Measurements from ENCODE around the gene NKD2.

DNA sequence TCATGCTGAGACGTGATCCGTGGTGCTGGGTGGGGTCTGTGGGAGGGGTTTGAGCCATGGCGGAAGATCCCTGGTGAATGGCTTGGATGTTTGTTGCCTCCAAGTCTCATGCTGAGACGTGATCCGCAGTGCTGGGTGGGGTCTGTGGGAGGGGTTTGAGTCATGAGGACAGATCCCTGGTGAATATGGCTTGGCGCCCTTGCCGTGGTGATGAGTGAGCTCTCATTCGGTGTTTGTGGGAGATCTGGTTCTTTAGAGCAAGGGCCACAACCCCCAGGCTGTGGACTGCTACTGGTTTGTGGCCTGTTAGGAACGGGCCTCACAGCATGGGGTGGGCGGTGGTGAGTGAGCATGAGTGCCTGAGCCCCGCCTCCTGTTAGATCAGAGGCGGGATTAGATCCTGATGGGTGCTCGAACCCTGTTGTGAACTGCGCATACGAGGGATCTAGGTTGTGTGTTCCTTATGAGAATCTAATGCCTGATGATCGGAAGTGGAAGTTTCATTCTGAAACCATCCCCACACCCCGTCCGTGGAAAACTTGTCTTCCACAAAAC is 31.2 kb downstream of the NKD2 start:
- TF ChIP-seq, protein P1, sequence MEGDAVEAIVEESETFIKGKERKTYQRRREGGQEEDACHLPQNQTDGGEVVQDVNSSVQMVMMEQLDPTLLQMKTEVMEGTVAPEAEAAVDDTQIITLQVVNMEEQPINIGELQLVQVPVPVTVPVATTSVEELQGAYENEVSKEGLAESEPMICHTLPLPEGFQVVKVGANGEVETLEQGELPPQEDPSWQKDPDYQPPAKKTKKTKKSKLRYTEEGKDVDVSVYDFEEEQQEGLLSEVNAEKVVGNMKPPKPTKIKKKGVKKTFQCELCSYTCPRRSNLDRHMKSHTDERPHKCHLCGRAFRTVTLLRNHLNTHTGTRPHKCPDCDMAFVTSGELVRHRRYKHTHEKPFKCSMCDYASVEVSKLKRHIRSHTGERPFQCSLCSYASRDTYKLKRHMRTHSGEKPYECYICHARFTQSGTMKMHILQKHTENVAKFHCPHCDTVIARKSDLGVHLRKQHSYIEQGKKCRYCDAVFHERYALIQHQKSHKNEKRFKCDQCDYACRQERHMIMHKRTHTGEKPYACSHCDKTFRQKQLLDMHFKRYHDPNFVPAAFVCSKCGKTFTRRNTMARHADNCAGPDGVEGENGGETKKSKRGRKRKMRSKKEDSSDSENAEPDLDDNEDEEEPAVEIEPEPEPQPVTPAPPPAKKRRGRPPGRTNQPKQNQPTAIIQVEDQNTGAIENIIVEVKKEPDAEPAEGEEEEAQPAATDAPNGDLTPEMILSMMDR (IDR thresholded peaks at IDR 0.05 in 2 of 3, conservative IDR thresholded peaks at IDR 0.05 in 1 of 3; ENCODE audit: insufficient read depth in 2 of 3, low read depth in 1 of 3, low read length in 3 of 3), result no peak
- TF ChIP-seq RAD21 (CRISPR knock-in tag; conservative IDR thresholded peaks at IDR 0.05 in 1 of 2, IDR thresholded peaks at IDR 0.05 in 1 of 2) (no peak), ZNF274 (IDR thresholded peaks at IDR 0.05; ENCODE audit: borderline replicate concordance, low read depth, low read length) (no peak), SPI1 (IDR thresholded peaks at IDR 0.05; ENCODE audit: borderline replicate concordance, low read depth, low read length) (no peak)

Data from K562 (cell line).